Measurements from ENCODE around the gene MRGPRX3.
"Not testable (repeated sequence)": the region's sequence is repeated elsewhere in the genome, so short reads cannot be mapped to it uniquely, and the experiment has no call there.

MRGPRX3 gene

DNA sequence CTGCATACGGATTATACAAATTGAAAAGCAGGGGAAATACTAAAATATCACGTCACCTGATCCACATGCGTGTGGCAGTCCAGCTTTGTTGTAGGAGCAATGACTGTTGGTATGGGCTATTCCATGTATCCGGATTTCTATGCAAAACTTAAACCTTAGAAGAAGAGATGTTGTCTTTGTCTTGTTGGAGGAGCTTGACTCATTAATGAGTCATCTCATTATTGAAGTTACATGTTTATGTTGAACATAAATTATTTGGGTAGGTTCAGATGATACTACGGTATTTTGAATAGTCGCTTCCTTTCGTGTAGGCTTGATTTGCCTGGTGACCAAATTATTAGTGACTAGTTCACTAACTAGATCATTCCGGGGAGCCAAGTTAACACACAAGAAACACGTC lies 25.7 kb upstream of the MRGPRX3 start:
- Histone ChIP-seq H3K27ac (no peak overlapping the region), H3K4me3 (no peak overlapping the region), H3K9ac (ENCODE audit: insufficient read length) (no peak overlapping the region), H3K9me3 (ENCODE audit: low read depth, low read length) (no peaks in the 10 kb centered on the region), H3K36me3 (ENCODE audit: insufficient read depth, low read length) (peaks cover 23% of the 10 kb centered on the region)
- no peak for TF ChIP-seq POLR2AphosphoS5 (IDR thresholded peaks at IDR 0.05; ENCODE audit: borderline replicate concordance, low read depth, low read length)
- TF ChIP-seq FOXP2 (optimal IDR thresholded peaks at IDR 0.05; ENCODE audit: control extremely low read depth, extremely low read length, insufficient read depth): no peak
- no peak for TF ChIP-seq EZH2 (IDR thresholded peaks at IDR 0.05)
- no peak for DNase-seq (ENCODE audit: low read depth, low spot score)

- DNase-seq (ENCODE audit: low read depth, low spot score): no peak
- H3K9me3 ChIP-seq (ENCODE audit: low read depth, low read length): no peaks in the 10 kb centered on the region
- no peak for TF ChIP-seq FOXP2 (optimal IDR thresholded peaks at IDR 0.05; ENCODE audit: control extremely low read depth, extremely low read length, insufficient read depth)
- no peak for TF ChIP-seq POLR2AphosphoS5 (IDR thresholded peaks at IDR 0.05; ENCODE audit: borderline replicate concordance, low read depth, low read length)
- no peak for TF ChIP-seq EZH2 (IDR thresholded peaks at IDR 0.05)
- no peak overlapping the region for H3K9ac ChIP-seq (ENCODE audit: insufficient read length)
- H3K27ac ChIP-seq: no peak overlapping the region
- H3K4me3 ChIP-seq: no peak overlapping the region
- H3K36me3 ChIP-seq (ENCODE audit: insufficient read depth, low read length): peaks cover 8% of the 10 kb centered on the region
These were observed 24.1 kb upstream of the MRGPRX3 start for GRCh38 chr11:18108254-18108653.

DNA sequence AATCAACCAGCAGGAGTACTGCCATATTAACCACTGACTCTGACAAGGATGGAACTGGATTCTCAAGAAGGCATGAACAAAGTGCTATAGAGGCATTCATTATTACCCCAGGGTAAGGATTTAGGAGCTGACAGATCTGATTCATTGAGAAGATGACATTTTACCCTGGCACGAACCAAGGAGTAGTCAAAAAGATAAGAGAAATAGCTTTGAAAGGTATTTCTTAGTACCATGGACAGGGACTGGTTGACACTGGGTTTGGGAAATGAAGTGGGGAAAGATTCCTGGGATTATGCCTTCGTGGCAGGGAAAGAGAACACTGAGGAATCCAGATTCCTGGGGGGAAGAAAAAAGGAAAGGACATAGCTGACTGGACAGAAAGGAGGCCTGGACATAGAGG lies 21.4 kb upstream of the MRGPRX3 start:
- no peak for TF ChIP-seq FOXP2 (optimal IDR thresholded peaks at IDR 0.05; ENCODE audit: control extremely low read depth, extremely low read length, insufficient read depth)
- no peak for TF ChIP-seq POLR2AphosphoS5 (IDR thresholded peaks at IDR 0.05; ENCODE audit: borderline replicate concordance, low read depth, low read length)
- no peak for TF ChIP-seq EZH2 (IDR thresholded peaks at IDR 0.05)
- no peak overlapping the region for H3K27ac ChIP-seq
- H3K36me3 ChIP-seq (ENCODE audit: insufficient read depth, low read length): no peaks in the 10 kb centered on the region
- H3K4me3 ChIP-seq: no peak overlapping the region
- no peak overlapping the region for H3K9ac ChIP-seq (ENCODE audit: insufficient read length)
- no peaks in the 10 kb centered on the region for H3K9me3 ChIP-seq (ENCODE audit: low read depth, low read length)
- DNase-seq (ENCODE audit: low read depth, low spot score): no peak

DNA sequence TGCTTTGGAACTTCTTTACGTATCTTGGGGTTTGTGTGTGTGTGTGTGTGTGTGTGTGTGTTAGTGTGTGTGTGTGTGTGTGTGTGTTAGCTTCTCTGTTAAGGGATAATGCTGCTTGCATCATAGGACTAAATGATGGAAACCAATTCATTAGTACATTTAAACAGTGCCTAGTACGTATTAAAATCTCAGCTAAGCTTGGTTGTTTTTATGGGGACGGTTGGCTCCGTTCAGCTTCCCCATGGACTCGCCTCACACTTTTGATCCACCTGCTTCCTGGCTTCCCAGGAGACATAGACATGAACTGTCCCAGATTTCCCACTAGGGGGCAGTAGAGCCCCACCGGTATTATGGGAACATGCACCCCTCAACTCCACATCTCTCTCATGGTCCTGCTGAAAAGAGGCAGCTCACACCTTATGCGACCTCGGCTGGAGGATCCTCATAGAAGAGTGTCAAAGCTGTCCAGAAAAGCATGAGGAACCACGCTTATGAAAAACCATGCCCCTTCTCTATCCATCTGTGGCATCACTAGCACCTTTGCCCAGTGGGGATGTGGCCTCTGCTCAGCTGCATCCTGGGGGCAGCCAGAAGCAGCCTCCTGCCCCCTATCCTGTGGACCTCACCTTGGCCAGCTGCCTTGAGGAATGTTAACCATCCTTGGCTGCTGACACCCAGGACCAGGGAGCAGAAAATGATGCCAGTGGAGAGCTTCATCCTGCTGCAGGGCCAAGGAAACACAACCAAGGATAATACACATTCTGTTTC lies 16.8 kb upstream of the MRGPRX3 start:
- TF ChIP-seq EZH2 (IDR thresholded peaks at IDR 0.05) (no peak), POLR2AphosphoS5 (IDR thresholded peaks at IDR 0.05; ENCODE audit: borderline replicate concordance, low read depth, low read length) (no peak), FOXP2 (optimal IDR thresholded peaks at IDR 0.05; ENCODE audit: control extremely low read depth, extremely low read length, insufficient read depth) (no peak)
- H3K9ac ChIP-seq (ENCODE audit: insufficient read length): no peak overlapping the region
- no peak overlapping the region for H3K27ac ChIP-seq
- no peak overlapping the region for H3K4me3 ChIP-seq
- no peak for DNase-seq (ENCODE audit: low read depth, low spot score)
- H3K36me3 ChIP-seq (ENCODE audit: insufficient read depth, low read length): no peaks in the 10 kb centered on the region
- no peaks in the 10 kb centered on the region for H3K9me3 ChIP-seq (ENCODE audit: low read depth, low read length)

DNA sequence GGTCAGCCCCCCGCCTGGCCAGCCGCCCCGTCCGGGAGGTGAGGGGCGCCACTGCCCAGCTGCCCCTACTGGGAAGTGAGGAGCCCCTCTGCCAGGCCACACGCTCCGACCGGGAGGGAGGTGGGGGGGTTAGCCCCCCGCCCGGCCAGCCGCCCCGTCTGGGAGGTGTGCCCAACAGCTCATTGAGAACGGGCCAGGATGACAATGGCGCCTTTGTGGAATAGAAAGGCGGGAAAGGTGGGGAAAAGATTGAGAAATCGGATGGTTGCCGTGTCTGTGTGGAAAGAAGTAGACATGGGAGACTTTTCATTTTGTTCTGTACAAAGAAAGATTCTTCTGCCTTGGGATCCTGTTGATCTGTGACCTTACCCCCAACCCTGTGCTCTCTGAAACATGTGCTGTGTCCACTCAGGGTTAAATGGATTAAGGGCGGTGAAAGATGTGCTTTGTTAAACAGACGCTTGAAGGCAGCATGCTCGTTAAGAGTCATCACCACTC lies 11.0 kb upstream of the MRGPRX3 start:
- H3K36me3 ChIP-seq (ENCODE audit: insufficient read depth, low read length); DNase-seq (ENCODE audit: low read depth, low spot score); H3K9ac ChIP-seq (ENCODE audit: insufficient read length); H3K9me3 ChIP-seq (ENCODE audit: low read depth, low read length); H3K4me3 ChIP-seq; H3K27ac ChIP-seq: not testable (repeated sequence)

GRCh38 chr11:18131115-18131514 lies 1.3 kb upstream of the MRGPRX3 start:
- H3K27ac ChIP-seq; DNase-seq (ENCODE audit: low read depth, low spot score); H3K36me3 ChIP-seq (ENCODE audit: insufficient read depth, low read length); H3K4me3 ChIP-seq; H3K9me3 ChIP-seq (ENCODE audit: low read depth, low read length); H3K9ac ChIP-seq (ENCODE audit: insufficient read length): not testable (repeated sequence)

- Histone ChIP-seq H3K9ac (ENCODE audit: insufficient read length) (no peak overlapping the region), H3K9me3 (ENCODE audit: low read depth, low read length) (no peaks in the 10 kb centered on the region), H3K27ac (no peak overlapping the region), H3K4me3 (no peak overlapping the region), H3K36me3 (ENCODE audit: insufficient read depth, low read length) (no peaks in the 10 kb centered on the region)
- DNase-seq (ENCODE audit: low read depth, low spot score): no peak
- TF ChIP-seq EZH2 (IDR thresholded peaks at IDR 0.05): no peak
- TF ChIP-seq POLR2AphosphoS5 (IDR thresholded peaks at IDR 0.05; ENCODE audit: borderline replicate concordance, low read depth, low read length): no peak
These were observed 2.9 kb downstream of the MRGPRX3 start for GRCh38 chr11:18135308-18135707.

DNA sequence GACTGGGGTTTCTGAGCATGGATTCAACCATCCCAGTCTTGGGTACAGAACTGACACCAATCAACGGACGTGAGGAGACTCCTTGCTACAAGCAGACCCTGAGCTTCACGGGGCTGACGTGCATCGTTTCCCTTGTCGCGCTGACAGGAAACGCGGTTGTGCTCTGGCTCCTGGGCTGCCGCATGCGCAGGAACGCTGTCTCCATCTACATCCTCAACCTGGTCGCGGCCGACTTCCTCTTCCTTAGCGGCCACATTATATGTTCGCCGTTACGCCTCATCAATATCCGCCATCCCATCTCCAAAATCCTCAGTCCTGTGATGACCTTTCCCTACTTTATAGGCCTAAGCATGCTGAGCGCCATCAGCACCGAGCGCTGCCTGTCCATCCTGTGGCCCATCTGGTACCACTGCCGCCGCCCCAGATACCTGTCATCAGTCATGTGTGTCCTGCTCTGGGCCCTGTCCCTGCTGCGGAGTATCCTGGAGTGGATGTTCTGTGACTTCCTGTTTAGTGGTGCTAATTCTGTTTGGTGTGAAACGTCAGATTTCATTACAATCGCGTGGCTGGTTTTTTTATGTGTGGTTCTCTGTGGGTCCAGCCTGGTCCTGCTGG lies 4.9 kb downstream of the MRGPRX3 start:
- no peak for DNase-seq (ENCODE audit: low read depth, low spot score)

GRCh38 chr11:18140145-18140544 lies 7.8 kb downstream of the MRGPRX3 start:
- H3K9me3 ChIP-seq (ENCODE audit: low read depth, low read length): no peaks in the 10 kb centered on the region
- no peak for DNase-seq (ENCODE audit: low read depth, low spot score)
- no peak for TF ChIP-seq FOXP2 (optimal IDR thresholded peaks at IDR 0.05; ENCODE audit: control extremely low read depth, extremely low read length, insufficient read depth)
- TF ChIP-seq POLR2AphosphoS5 (IDR thresholded peaks at IDR 0.05; ENCODE audit: borderline replicate concordance, low read depth, low read length): no peak
- TF ChIP-seq EZH2 (IDR thresholded peaks at IDR 0.05): no peak

More for the DNA sequence above, 4.9 kb downstream of the MRGPRX3 start:
- Histone ChIP-seq H3K36me3 (ENCODE audit: insufficient read depth, low read length) (no peaks in the 10 kb centered on the region), H3K9me3 (ENCODE audit: low read depth, low read length) (no peaks in the 10 kb centered on the region), H3K9ac (ENCODE audit: insufficient read length) (no peak overlapping the region), H3K27ac (no peak overlapping the region), H3K4me3 (no peak overlapping the region)
- TF ChIP-seq EZH2 (IDR thresholded peaks at IDR 0.05): no peak
- no peak for TF ChIP-seq POLR2AphosphoS5 (IDR thresholded peaks at IDR 0.05; ENCODE audit: borderline replicate concordance, low read depth, low read length)
- TF ChIP-seq FOXP2 (optimal IDR thresholded peaks at IDR 0.05; ENCODE audit: control extremely low read depth, extremely low read length, insufficient read depth): no peak

More at GRCh38 chr11:18140145-18140544, 7.8 kb downstream of the MRGPRX3 start:
- Histone ChIP-seq H3K36me3 (ENCODE audit: insufficient read depth, low read length) (no peaks in the 10 kb centered on the region), H3K27ac (no peak overlapping the region), H3K9ac (ENCODE audit: insufficient read length) (no peak overlapping the region), H3K4me3 (no peak overlapping the region)
